Embryonic facial prominence (tissue), 1 donor: ENCODE results near the gene SMTN.
"Not testable (repeated sequence)": the region's sequence is repeated elsewhere in the genome, so short reads cannot be mapped to it uniquely, and the experiment has no call there.

ENCODE experiments used
- DNase-seq: peaks from one replicate; pipeline ENCODE4 v3.0.0-alpha.2; 2016; ENCODE audit errors: extremely low spot score

Gene SMTN

GRCh38 chr22:31104869-31105268, 23.8 kb downstream of the SMTN start:
- DNase-seq = no peak

DNA sequence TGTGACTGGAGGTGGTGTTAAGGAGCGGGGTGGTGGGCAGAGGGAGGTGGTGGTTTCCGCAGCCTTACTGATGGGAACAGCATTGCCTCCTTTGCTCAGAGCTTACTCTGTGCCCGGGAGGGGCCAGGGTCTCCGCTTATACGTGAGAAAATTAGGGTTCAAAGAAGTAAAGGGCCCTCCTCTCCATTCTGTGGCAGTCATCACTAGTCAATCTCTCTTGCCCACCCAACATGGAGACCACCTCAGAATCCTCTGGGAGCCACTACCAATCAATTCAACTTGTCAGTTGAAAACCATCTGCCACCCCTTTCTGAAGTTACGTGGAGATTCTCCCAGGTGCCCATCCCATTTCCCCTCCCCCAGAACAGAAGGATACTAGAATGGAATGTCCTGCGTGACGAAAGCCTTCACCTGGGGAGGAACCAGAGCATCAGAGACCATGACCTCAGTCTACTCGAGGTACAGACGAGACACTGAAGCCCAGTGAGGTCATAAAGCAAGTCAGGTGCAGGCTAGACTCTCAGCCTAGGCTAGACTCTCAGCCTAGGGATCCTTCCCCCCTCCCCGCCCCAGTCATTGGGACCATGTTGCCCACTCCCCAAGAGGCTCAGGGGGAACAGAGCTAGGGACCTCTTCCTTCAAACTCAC, 24.3 kb downstream of the SMTN start:
- no peak for DNase-seq

DNA sequence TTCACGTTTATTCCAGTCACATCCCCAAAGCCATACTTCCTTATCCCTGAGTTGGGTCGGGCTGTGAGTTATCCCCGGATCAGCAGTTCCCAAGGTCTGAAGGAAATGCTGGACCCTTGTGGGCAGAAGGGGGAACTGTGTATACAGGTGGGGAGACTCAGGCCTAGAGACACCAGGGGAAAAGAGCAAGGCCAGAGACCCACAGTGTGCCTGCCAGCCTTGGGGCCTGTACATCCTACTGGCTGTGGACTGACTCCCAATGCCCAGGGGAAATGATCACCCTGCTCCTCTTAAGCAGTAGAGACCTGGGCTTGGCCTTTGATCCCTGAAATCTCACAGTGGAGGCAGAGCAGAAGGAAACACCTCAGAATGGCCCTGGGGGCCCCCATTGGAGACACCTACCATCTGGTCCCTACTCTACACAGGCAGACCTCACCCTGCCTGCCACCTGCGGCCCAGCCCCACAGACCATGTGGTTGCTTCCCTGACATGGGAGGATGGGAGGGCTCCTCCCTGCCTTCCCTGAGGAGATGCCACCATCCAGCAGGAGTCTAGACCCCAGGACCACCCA, 25.0 kb downstream of the SMTN start:
- no peak for DNase-seq

GRCh38 chr22:31106731-31107177, 25.6 kb downstream of the SMTN start:
- no peak for DNase-seq

- peak; percentile 85 for DNase-seq
Observed at GRCh38 chr22:31107178-31107893, 26.2 kb downstream of the SMTN start, which contains the start of gene SELENOM. SELENOM (minus strand) TSS chr22:31107568; CDS start chr22:31107505, 63 bp downstream.

DNA sequence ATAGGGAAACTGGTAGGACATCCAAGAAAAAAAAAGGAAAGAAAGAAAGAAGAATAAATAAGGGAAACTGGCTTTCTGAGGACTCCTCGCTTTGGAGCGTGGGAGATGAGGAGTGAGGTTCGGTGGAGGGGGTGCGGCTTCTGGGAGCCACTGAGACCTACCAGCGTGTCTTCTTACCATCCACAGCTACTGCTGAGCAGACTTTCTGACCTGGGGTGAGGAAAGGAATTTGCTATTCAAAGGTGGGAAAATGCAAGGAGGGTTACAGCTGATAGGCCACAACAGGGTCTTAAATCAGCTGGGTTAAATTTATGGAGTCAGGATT, 26.7 kb downstream of the SMTN start:
- no peak for DNase-seq

DNA sequence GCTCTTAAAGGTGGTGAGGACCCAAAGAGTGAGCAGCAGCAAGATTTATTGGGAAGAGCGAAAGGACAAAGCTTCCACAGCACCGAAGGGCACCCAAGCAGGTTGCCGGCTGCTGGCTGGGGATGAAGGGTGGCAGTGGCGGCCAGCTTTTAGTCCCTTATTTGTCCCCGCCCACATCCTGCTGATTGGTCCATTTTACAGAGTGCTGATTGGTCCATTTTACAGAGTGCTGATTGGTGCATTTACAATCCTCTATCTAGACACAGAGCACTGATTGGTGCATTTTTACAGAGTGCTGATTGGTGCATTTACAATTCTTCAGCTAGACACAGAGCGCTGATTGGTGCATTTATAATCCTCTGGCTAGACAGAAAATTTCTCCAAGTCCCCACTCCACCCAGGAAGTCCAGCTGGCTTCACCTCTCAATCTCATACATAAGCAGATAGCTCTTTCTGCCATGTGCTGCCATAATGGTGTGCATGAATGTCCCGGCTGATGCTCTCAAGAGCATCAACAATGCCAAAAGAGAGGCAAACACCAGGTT, 31.5 kb downstream of the SMTN start:
- DNase-seq = not testable (repeated sequence)

DNA sequence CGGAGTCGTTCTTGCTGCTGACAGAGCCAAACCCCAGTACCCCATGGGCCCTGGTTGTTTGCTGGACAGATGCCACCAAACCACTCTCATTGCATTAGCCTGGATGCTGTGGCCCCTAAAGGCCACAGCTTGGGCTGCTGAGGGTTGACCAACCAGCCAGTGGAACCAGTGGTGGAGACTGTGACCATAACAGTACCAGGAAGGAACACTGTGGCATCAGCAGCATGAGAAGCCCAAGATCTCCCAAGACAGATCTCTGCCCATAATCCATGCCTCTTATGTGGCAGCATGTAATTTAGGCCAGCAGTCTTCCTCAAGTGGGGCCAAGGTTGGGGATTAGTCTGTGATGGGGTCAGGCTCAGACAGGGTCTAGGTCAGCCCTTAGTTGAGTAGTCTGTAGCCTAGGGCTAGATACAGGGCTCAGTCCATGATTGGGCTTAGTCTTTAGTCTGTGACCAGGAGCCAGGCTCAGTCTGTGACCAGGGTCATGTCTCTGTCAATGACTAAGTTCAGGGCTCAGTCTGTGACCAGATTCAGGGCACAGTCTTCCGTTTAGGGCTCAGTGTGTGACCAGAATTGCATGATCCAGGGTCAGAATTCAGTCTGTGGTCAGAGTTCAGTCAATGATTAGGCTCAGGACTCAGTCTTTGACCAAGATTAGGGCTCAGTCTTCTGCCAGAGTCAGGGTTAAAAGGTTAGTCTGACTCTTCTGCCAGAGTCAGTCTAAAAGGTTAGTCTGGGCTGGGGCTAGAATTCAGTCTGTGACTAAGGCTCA, 37.1 kb downstream of the SMTN start:
- DNase-seq = no peak

DNA sequence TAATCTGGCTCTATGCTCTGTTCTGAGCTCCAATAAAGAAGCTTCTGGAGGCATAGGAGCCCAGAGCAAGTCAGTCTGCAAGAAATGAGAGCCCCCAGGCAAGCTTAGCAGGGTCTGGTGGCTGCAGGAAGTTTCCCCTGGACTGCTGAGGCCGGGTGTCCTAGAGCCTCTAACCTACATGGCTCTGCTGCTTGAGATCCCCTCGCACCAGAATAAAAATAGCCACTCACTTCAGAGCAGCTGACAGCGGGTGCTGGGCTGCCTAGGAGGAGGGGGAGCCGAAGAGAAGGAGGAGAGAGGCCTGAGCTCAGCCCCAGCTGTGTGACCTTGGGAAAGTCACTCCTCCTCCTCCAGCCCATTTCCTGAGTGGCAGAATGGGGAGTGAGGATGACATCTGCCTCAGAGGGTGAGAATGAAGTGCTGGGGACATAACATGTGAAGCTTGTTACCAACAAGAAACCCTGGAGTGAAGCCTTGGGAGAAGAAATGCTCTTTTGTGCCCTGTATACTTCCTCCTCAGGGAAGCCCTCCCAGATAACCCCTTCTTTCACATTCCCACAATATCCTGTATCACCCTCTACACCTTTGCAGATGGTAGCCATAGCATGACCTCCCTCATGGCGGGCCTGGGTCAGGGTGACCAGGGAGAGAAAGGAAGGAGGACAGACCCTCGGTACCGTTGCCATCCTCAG, 38.1 kb downstream of the SMTN start:
- DNase-seq = no peak

GRCh38 chr22:31120230-31120629, 39.1 kb downstream of the SMTN start:
- no peak for DNase-seq

GRCh38 chr22:31120642-31121041, 39.5 kb downstream of the SMTN start:
- no peak for DNase-seq

- no peak for DNase-seq
Observed at GRCh38 chr22:31121403-31121802, 40.3 kb downstream of the SMTN start.

- no peak for DNase-seq
Observed at GRCh38 chr22:31122196-31122531, 41.0 kb downstream of the SMTN start.

GRCh38 chr22:31122532-31123291, 41.6 kb downstream of the SMTN start, which contains the start of gene INPP5J:
INPP5J (plus strand) TSS chr22:31122966; CDS start chr22:31123015, 49 bp downstream.
- DNase-seq = no peak

GRCh38 chr22:31123292-31123602, 42.1 kb downstream of the SMTN start:
- no peak for DNase-seq

- no peak for DNase-seq
Observed at GRCh38 chr22:31124290-31124689, 43.2 kb downstream of the SMTN start.

GRCh38 chr22:31124811-31125465, 43.8 kb downstream of the SMTN start:
- no peak for DNase-seq

DNA sequence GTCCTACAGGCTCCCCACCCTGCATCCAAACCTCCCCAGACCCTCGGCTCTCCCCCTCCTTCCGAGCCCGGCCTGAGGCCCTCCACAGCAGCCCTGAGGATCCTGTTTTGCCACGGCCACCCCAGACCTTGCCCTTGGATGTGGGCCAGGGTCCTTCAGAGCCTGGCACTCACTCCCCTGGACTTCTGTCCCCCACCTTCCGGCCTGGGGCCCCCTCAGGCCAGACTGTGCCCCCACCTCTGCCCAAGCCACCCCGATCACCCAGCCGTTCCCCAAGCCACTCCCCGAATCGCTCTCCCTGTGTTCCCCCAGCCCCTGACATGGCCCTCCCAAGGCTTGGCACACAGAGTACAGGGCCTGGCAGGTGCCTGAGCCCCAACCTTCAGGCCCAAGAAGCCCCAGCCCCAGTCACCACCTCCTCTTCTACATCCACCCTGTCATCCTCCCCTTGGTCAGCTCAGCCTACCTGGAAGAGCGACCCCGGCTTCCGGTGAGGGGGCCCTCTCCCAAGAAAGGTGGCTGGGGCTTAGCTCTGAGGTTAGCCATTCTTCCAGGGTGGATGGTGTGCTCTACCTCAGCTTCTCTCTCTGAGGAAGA, 44.5 kb downstream of the SMTN start:
- no peak for DNase-seq

DNA sequence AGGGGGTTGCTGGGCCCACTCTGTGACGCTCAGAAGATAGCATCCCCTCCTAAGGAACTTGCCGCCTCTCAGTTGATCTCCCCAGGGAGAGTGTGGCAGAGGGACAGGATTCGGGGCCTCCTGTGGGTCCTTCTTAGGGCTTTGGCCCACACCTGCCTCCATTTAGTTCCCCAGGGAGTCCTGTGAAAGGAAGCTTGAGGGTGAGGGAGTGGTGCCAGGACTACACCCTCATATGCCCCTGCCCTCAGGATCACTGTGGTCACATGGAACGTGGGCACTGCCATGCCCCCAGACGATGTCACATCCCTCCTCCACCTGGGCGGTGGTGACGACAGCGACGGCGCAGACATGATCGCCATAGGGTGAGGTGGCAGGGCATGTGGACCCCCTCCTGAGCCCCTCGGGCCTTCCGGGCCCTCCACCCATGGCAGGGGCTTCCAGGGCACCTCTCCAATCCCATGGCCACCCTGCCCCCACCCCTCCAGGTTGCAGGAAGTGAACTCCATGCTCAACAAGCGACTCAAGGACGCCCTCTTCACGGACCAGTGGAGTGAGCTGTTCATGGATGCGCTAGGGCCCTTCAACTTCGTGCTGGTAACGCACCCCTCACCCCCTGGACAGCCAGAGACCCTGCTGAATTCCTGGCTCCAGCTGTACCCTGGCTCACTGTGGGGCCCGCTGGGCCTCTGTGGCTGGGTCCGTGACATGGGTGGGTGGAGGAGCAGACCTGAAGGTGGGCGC, 45.2 kb downstream of the SMTN start:
- no peak for DNase-seq

DNA sequence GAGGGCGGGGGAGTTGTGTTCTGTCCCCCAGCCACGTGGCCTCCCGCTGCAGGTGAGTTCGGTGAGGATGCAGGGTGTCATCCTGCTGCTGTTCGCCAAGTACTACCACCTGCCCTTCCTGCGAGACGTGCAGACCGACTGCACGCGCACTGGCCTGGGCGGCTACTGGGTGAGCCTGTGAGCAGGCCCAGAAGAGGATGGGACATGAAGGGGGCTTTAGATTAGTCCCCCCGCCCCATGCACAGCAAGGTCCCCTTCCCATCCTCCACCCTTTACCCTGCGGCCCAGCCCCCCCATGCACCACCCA, 45.7 kb downstream of the SMTN start:
- no peak for DNase-seq
